HTR-8/SVneo (cell line): ENCODE results near the gene CD55.
A peak's percentile ranks its signal among the peaks of the same experiment; 100 is the strongest.

Experiments
- DNase-seq: peaks from one replicate; pipeline ENCODE4 v3.0.0; 2011; ENCODE audit warnings: low spot score, mixed read lengths; ENCODE audit not compliant: insufficient read length
- FAIRE-seq: peaks from 2 replicates; lab custom pipeline; 2011; peaks lifted over from hg19 to GRCh38; lab: Jason Lieb, UNC

The CD55 gene, protein sequence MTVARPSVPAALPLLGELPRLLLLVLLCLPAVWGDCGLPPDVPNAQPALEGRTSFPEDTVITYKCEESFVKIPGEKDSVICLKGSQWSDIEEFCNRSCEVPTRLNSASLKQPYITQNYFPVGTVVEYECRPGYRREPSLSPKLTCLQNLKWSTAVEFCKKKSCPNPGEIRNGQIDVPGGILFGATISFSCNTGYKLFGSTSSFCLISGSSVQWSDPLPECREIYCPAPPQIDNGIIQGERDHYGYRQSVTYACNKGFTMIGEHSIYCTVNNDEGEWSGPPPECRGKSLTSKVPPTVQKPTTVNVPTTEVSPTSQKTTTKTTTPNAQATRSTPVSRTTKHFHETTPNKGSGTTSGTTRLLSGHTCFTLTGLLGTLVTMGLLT

DNA sequence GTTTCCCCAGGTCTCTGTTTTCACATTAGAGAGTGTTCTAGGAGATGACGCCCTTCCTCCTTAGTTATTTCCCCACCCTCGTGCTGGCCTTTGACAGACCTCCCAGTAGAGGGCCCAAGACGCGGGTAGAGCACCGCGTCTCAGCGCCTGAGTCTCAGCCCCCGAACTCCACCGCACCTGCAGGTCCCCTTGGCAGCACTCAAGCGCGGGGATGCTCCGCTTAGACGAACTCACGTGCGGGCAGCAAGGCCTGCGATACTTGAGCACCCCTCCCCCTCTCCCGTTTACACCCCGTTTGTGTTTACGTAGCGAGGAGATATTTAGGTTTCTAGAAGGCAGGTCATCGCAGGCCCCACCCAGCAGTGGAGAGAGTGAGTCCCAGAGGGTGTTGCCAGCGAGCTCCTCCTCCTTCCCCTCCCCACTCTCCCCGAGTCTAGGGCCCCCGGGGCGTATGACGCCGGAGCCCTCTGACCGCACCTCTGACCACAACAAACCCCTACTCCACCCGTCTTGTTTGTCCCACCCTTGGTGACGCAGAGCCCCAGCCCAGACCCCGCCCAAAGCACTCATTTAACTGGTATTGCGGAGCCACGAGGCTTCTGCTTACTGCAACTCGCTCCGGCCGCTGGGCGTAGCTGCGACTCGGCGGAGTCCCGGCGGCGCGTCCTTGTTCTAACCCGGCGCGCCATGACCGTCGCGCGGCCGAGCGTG, at the start of gene CD55:
Gene CD55, plus strand, starts transcription at position 600 of the 711 bp plus-strand sequence. Its CDS starts 88 bp downstream, at position 688.
- peak; percentile 96 for DNase-seq
- peak; percentile 83 for FAIRE-seq

DNA sequence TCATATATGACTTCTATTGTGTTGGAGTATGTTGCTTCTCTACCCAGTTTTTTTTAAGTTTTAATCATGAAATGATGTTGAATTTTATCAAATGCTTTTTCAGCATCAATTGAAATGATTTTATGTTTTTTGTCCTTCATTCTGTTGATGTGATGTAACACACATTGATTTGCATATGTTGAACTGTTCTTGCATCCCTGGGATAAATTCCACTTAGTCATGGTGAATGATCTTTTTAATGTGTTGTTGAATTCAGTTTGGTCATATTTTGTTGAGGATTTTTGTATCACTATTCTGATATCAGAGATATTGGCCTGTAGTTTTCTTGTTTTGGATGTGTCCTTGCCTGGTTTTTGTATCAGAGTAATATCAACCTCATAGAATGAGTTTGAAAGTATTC, 46.6 kb upstream of the CD55 start:
- DNase-seq: no peak
- FAIRE-seq: no peak

DNA sequence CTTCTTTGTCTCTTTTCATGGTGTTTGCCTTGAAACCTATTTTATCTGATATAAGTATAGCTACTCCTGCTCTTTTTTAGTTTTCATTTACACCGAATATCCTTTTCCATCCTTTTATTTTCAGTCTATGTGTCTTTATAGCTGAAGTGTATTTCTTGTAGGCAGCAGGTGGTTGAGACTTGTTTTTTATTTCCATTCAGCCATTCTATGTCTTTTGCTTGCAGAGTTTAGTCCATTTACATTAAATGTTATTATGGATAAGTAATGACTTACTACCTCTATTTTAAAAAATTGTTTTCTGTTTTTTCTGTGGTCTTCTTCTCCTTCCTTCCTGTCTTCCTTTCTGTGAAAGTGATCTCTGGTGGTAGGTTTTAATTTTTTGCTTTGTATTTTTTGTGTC, 45.0 kb upstream of the CD55 start:
- DNase-seq (no peak), FAIRE-seq (no peak)

DNA sequence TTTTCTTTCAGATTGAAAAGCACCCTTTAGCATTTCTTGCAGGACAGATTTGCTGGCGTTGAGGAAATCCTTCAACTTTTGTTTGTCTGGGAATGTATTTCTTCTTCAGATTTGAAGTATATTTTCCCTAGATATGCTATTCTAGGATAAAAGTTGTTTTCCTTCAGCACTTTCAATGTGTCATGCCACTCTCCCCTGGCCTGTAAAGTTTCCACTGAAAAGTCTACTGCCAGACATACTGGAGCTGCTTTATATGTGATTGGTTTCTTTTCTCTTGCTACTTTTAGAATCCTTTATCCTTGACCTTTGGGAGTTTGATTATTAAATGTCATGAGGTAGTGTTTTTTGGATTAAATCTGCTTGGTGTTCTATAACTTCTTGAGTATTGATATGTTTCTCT, 44.2 kb upstream of the CD55 start:
- no peak for FAIRE-seq
- DNase-seq: no peak

DNA sequence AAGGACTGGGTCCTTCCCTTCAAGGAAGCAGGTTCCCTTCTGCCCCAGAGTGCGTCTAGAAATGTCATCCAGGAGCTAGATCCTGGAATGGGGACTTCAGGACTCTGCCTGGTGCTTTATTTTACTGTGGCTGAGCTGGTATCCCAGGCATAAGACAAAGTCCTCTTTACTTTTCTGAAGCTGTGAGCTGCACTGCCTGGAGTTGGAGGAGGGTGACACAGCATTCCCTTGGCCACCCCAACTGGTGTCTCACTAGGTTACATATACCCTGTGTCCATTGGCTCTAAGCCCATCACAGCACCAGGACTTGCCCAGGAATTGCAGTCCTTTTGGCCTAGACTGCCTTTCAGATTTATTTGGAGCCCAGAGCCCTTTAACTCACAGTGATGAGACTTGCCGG, 41.8 kb upstream of the CD55 start:
- DNase-seq: no peak

DNA sequence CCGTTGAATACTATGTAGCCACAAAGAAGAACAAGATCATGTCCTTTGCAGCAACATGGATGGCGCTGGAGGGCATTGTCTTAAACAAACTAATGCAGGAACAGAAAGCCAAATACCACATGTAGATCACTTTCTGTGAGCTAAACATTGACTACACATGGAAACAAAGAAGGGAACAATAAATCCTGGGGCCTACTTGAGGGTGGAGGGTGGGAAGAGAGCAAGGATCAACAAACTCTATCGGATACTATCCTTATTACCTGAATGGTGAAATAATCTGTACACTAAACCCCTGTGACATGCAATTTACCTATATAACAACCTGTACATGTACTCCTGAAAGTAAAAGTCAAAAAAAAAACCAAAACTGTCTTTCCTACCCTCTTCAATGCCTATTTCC, 40.8 kb upstream of the CD55 start:
- DNase-seq (no peak), FAIRE-seq (no peak)

More for the DNA sequence above, 41.8 kb upstream of the CD55 start:
- no peak for FAIRE-seq

DNA sequence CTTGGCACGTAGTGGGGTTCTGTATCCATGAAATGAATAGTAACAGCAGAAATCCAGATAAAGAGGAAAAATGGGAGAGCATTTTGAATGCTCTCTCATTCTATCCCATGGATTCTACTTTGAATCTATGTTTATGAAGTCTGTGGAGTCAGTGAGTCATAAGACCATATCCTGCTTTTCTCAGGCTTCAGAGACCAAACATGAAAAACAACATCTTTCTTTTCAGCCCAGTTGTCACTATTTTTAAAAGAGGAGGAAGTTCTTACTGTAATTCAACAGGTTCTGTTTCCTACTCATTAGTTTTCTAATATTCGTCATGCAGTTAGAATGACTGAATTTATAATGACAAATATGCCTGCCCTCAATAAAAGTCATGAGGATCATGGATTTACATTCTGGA, 39.4 kb upstream of the CD55 start:
- DNase-seq: no peak

DNA sequence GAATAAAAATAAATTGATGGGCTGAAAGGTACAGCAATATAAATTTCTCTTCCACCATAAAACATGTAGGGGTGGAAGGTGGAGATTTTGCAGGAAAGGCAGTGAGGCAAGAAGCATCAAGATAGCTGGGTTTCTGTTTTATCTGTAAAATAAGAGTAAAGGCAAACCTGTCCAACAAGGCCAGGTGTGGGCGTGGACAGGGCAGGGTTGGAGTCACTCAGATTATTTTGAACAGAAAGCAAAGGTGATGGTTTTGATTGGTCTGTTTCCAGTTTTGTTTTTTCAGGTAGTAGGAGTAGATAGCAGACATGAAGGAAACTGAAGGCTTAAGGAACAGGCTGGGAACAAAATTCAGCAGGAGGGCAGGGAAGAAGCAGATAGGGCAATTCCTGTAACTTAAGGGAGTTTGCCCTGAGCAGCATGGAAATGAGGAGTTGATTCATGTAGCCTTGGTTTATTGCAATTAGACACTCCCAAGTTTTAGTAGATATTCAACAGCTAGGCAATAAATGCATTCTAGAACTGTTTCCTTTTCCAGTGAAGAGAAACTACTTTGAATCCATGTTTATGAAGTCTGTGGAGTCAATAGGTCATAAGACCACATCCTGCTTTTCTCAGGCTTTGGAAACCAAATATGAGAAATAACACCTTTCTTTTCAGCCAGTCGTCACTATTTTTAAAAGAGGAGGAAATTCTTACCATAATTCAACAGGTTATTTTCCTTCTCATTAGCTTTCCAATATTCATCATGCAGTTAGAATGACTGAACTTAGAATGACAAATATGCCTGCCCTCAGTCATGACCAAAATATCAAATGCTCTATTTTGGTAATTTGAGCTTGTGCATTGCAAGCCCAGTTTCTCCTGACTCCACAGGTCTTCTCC, 38.7 kb upstream of the CD55 start:
- no peak for FAIRE-seq
- no peak for DNase-seq

More for the DNA sequence above, 39.4 kb upstream of the CD55 start:
- no peak for FAIRE-seq

DNA sequence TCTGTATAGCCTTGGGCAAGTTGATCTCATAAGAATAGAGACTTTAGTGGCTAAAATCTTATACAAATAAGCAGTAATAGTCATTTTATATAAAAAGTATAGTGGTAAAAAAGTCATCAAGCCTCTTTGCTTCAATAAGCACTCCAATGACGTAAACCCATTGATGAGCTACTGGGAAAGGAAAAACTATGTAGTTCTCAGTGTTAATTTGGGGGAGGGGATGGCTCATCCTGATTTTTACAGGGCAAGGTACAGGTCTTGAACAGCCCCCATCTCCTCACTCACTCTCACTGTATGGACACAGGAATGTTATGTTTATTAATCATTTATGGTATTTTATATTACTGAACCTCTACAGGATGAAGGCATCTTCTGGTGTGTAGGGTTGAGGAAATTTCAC, 38.1 kb upstream of the CD55 start:
- DNase-seq: no peak
- no peak for FAIRE-seq

DNA sequence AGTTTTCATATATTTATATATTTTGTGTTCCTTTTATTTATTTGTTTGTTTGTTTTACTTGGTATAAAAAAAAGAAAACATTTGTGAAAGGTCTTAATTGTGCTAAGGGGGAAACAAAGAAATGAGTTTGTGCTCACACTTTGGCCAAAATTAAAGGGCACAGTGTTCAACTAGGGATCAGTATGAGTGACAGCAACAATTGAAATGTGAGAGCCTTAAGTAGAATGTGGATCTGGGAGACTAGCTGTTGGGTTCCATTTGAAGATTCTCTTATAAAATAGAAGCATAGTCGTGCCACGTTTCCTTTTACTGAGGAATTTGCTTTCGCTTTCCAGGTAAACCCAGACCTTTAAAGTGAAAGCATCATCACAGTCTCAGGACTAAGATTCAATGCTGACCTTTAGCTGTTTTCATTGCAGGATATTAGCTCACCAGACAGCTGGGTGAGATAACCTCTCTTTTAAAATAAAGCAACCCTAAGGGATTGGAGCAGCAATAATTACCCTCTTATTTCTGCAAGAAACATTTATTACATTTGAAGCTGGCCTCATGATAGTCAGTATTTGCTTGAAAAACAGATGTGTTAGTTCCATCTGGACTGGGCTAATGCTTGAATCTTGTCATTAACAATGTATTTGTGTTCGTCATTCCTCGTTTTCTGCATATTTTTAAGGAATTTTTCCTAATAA, 37.1 kb upstream of the CD55 start:
- no peak for FAIRE-seq
- DNase-seq: no peak

DNA sequence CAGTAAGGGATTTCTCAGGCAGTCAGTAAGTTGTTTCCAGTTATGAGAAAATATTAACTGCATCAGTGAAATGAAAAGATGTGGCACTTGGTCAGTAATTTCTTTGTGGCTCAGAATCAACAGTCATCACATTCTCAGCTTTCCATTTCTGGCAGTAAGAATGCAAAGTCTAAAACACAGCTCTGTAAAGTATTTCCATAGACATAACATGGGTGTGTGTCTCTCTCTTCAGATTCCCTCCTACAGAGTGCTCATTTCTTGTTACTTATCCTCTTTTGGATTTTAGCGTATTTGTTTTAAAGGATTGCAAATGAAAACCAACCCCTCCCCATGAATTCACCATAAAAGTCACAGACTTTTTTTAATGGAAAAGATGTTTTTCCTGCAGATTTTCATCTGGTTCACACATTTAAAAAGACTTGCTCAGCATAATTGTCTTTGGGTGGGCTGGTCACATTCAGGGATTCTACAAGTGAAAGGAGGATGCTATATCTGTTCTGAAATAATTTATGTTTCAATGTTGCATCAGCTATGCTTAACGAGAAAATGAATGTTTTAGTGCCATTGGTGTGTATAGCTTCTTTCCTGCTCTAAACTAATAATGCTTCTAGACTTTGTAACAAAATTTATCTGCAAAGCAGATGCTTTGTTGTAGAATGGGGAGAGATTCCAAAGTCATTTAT, 34.6 kb upstream of the CD55 start:
- DNase-seq: no peak
- FAIRE-seq: no peak

DNA sequence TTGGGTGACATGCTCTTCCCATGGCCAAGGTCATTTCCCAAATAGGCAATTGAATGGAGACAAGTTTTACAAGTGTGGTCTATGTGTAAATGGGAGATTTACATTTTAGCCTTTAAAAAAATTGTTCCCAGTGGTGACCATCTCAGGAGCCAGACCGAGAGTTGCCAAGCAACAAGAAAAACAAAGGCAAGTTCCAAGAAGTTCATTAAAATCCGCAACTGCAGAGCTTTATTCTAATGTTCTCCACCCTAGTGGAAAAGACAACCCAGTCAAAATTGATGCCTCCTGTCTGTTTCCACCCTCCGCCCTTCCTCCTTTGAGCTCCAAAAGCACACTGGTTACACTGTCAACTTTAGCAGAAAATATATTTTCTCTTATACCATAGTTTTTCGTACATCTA, 33.2 kb upstream of the CD55 start:
- DNase-seq: no peak
- no peak for FAIRE-seq

DNA sequence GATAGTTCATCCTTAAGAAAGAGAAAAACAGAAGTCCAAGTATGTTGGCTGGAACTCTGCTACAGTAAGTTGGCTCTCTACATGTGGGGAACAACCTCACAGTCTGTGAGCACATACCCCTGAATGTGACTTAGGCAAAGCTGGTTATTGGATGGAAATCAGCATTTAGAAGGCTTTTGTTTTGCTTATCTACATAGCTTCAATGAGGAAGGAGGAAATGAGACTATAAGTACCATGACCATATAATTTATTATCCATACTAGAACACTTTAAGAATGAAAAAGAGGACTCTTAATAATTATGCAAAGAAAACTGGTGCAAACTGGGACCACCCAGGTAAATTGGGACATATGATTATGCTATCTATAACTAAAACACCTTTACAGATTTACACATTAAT, 31.7 kb upstream of the CD55 start:
- DNase-seq (no peak), FAIRE-seq (no peak)

DNA sequence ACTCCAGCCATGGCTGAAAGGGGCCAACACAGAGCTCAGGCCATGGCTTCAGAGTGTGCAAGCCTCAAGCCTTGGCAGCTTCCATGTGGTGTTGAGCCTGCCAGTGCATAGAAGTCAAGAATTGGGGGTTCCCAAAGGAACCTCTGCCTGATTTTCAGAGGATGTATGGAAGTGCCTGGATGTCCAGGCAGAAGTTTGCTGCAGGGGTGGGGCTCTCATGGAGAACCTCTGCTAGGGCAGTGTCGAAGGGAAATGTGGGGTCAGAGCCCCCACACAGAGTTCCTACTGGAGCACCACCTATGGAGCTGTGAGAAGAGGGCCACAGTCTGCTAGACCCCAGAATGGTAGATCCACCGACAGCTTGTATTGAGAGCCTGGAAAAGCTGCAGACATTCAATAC, 29.8 kb upstream of the CD55 start:
- no peak for DNase-seq
- FAIRE-seq: no peak

DNA sequence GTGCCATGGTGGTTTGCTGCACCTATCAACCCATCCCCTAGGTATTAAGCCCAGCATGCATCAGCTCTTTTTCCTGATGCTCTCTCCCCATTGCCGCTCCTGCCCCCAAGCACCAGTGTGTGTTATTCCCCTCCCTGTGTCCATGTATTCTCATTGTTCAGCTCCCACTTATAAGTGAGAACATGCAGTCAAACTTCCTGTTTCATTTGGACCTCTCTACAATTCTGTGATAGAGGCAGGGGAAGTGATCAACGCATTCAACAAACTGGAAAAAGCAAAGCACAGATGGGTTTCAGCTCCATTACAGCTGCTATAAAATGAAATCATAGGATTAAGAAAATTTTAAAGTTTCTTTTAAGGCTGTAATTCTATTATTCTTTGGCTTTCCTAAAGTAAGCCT, 23.3 kb upstream of the CD55 start:
- FAIRE-seq (no peak), DNase-seq (no peak)

DNA sequence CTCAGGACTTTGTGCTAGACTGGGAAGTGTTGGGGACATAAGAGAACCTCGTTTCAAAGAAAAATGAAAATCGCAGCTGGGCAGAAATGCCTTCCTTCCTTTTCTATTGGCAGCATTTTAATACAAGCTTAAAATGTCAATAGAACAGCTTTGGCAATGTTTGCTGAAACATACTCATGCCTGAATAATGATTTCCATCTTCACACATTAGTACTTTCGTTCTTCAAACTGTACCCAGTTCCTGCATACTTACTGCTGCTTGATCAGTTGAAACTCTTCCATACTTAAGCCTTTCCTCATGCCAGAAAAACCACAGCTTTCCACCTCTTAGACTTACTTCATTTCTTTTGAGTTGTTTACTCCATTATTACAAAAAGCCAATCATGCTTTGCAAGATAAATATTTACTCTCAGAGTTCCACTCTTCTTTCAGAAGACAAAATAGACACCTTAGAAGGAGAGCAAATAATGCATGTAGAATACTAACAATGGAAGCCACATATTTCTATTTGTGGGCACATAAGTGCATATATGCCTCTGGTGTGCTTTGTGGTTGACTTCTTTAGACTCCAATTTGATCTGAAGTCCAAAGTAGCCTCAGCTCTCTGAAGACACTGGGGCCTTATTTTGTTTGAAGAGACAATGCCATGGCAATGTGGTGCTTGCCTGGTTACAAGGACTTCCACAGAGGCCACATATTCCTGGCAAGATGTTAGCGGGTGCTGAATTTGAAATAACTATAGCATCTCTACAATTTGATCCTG, 22.7 kb upstream of the CD55 start:
- no peak for FAIRE-seq
- no peak for DNase-seq

DNA sequence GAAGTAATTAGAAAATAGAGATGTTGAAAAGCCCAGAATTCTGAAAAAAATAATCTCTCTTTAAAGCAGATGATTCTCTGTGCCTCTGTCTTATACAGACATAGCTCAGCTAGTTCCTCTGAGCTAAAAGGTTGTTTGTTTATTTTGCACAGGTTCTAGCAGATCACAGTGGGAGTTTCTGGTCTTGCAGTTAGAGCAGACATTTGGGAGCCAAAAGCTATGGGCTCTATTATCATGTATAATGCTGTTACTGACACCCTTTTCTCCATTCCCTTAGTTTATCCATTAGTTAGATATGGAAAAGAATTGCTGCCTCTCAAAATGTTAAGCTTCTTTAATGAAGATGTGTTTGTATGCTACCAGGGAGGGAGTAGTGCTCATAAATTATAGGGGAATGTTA, 20.5 kb upstream of the CD55 start:
- FAIRE-seq (no peak), DNase-seq (no peak)

DNA sequence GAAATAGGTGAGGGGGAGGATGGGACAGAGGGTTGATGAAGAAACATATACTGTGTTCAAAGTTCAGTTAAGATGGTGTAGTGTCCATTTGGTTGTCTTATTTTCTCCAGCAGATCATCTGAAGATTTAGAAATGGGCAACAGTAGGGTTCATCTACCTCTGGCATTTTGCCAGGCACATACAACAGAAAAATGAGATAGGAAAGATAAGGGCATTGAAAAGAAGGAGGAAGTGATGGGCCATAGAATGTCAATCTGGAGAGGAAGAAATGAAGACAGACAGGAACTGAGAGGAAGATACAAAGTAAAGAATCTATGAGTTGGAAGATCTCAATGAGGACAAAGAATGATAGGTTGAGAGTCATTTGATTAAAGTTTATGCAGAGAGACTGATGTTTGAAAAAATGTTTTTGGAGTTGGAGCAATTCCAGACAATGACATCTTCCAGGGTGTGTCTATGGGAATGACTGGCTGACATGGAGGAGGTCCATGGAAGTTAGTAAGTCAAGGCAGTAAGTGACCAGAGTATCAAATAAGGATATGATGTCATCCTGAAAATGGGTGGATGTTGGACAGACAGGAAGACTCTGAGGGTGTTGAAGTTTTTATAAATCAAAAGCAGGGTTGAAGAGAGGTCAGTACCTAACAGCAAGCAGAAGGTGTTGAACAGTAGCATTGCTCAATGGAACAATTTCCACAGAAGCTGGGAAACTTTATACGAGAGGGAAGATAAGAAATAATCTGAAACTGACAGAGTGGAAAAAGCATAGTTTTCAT, 18.7 kb upstream of the CD55 start:
- DNase-seq: no peak
- no peak for FAIRE-seq
